GM18519 (cell line): ENCODE measurements around the gene AGBL2.
"Not testable (repeated sequence)": the region's sequence is repeated elsewhere in the genome, so short reads cannot be mapped to it uniquely, and the experiment has no call there.

Experiments used
- ATAC-seq: cut with Tn5 transposase; IDR thresholded peaks from one replicate; pipeline ENCODE4 v1.9.1; 2021; ENCODE audit warnings: mild to moderate bottlenecking, moderate library complexity; ENCODE audit not compliant: unreplicated experiment, low FRiP score

AGBL2 gene

GRCh38 chr11:47641600-47642098 lies 73.5 kb downstream of the AGBL2 start:
- no peak for ATAC-seq

GRCh38 chr11:47640506-47640905 lies 74.7 kb downstream of the AGBL2 start:
- ATAC-seq = not testable (repeated sequence)

- not testable (repeated sequence) for ATAC-seq
These were observed 78.8 kb downstream of the AGBL2 start for GRCh38 chr11:47636331-47636730.

- no peak for ATAC-seq
These were observed 83.7 kb downstream of the AGBL2 start for GRCh38 chr11:47631473-47631872.

- ATAC-seq = no peak
These were observed 87.1 kb downstream of the AGBL2 start for GRCh38 chr11:47628026-47628425.

GRCh38 chr11:47626234-47626633 lies 88.9 kb downstream of the AGBL2 start:
- ATAC-seq = no peak

GRCh38 chr11:47620836-47621378 lies 94.3 kb downstream of the AGBL2 start:
- ATAC-seq = no peak

- ATAC-seq = no peak
These were observed 97.8 kb downstream of the AGBL2 start for GRCh38 chr11:47617417-47617809.

GRCh38 chr11:47616726-47617416 lies 98.3 kb downstream of the AGBL2 start:
- no peak for ATAC-seq

- no peak for ATAC-seq
These were observed 99.9 kb downstream of the AGBL2 start for GRCh38 chr11:47615249-47615648.

- ATAC-seq = peak; percentile 71
These were observed 103.8 kb downstream of the AGBL2 start for GRCh38 chr11:47611348-47611794.

- no peak for ATAC-seq
These were observed 105.5 kb downstream of the AGBL2 start for GRCh38 chr11:47609675-47610074.
